ENCODE measurements around the gene ELOB. TPM values are rescaled to one million over a fixed set of nuclear protein-coding genes. Genes with fewer than 3 reads are reported as not detected.
A peak's percentile ranks its signal among the peaks of the same experiment; 100 is the strongest.

The ELOB gene
- 100 to 1,000 TPM; 361 to 887 TPM for polyA plus RNA-seq

DNA sequence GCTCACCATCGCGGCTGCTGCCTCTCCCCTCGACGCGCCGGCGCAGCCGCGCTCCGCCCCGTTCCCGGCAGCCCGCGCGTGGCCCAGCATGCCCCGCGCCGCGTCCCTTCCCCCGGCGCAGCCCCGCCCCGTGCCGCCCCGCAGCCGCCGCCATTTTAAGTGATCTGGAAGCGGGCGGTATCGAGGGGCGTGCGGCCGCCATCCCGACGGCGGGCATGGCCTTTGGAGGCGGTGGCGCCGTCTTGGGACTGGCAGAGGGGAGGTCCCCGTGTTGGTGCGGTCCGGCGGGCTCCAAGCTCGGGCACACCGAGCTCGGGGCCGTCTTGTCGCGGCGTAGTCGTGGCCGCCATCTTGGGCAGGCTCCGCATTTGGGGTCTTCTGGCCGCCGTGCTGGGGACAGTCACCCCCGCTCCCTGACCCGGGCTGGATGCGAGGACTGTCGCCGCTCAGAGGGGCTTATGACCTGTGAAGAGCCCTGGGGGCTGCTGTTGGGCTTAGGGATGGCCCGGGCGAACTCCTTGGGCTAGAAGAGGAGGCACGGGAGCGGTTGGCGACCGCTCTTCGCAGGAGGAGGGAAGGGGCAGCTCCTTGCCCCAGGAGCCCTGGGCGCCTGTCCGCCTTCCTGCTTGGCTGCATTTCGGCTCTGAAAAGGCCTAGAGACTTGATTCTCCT, at the start of gene ELOB:
Gene ELOB (minus strand): TSS at position 50 of the 672 bp plus-strand sequence. CDS start 41 bp downstream, at position 9.
- H3K27me3 ChIP-seq (ENCODE audit: control insufficient read depth in 1 of 2, insufficient read depth in 2 of 2, low read length in 2 of 2), result no peaks in the 10 kb centered on the region
- WGBS, 2 donors, result 1% methylated on average over 55 to 70 of the region's 70 CpGs
- peak within 1 kb of the TSS; percentile 98 to 99 for H3K27ac ChIP-seq (ENCODE audit: low read depth in 2 of 2, low read length in 1 of 2)
- H3K9me3 ChIP-seq (ENCODE audit: control insufficient read depth in 2 of 2, insufficient read depth in 1 of 2, low read depth in 1 of 2, low read length in 1 of 2), result no peaks in the 10 kb centered on the region
- H3K4me3 ChIP-seq (ENCODE audit: low read depth in 1 of 2, low read length in 2 of 2), result peak within 1 kb of the TSS; percentile 59 to 95
- peaks cover 0 to 18% of the 10 kb centered on the region in 2 donors for H3K36me3 ChIP-seq (ENCODE audit: control insufficient read depth in 2 of 2, insufficient read depth in 2 of 2, low read length in 1 of 2)
- peaks cover 7% of the 10 kb centered on the region in 2 donors for H3K4me1 ChIP-seq (ENCODE audit: control insufficient read depth in 2 of 2, insufficient read depth in 2 of 2, low read length in 1 of 2)

DNA sequence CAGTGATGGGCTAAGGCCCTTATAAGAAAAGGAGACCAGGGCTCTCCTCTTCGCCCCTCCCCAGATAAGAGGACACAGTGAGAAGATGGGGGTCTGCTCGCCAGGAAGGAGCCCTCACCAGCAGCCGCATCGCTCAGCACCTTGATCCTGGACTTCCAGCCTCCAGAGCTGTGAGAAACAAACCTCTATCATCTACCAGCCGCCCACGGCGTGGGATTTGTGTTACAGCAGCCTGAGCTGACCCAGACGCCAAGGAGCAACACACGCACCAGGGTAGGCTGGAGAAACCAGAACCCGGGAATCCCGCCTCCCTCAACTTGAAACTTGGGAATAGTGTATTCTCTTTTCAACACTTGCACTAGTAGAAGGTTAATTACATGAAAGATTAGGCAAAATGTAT, 48.8 kb upstream of the ELOB start:
- Histone ChIP-seq H3K27ac (ENCODE audit: low read depth in 2 of 2, low read length in 1 of 2) (no peak overlapping the region), H3K27me3 (ENCODE audit: control insufficient read depth in 1 of 2, insufficient read depth in 2 of 2, low read length in 2 of 2) (no peaks in the 10 kb centered on the region), H3K9me3 (ENCODE audit: control insufficient read depth in 2 of 2, insufficient read depth in 1 of 2, low read depth in 1 of 2, low read length in 1 of 2) (no peaks in the 10 kb centered on the region), H3K36me3 (ENCODE audit: control insufficient read depth in 2 of 2, insufficient read depth in 2 of 2, low read length in 1 of 2) (no peaks in the 10 kb centered on the region), H3K4me3 (ENCODE audit: low read depth in 1 of 2, low read length in 2 of 2) (no peak overlapping the region), H3K4me1 (ENCODE audit: control insufficient read depth in 2 of 2, insufficient read depth in 2 of 2, low read length in 1 of 2) (peaks cover 0 to 3% of the 10 kb centered on the region in 2 donors)
- whole genome bisulfite sequencing, 2 donors, result 81 to 82% methylated on average over 11 of the region's 11 CpGs

DNA sequence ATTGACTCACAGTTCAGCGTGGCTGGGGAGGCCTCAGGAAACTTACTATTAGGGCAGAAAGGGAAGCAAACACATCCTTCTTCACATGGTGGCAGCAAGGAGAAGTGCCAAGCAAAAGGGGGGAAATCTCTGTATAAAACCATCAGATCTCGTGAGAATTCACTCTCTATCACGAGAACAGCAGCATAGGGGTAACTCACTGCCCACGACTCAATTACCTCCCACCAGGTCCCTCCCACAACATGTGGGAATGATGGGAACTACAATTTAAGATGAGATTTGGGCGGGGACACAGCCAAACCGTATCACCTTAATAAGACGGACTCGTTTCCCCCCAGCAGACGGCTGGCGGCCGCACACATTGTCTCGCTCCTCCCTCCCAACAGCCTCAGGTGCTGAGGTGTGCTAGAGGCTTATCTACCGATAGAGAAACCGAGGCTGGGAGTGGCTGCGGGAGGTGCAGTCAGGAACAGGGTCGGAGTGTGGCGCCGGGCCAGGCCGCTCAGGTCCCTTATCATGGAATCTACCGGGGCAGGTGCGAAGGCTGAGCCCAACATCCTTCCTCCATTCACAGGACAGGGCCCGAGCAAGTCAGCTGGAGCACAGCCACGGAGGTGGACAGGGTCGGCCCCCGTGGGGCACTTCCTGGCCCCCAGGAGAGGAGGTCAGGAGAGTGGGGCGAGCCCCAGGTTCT, 48.1 kb upstream of the ELOB start:
- no peaks in the 10 kb centered on the region for H3K36me3 ChIP-seq (ENCODE audit: control insufficient read depth in 2 of 2, insufficient read depth in 2 of 2, low read length in 1 of 2)
- 73 to 79% methylated on average over 26 of the region's 26 CpGs for WGBS, 2 donors
- H3K4me3 ChIP-seq (ENCODE audit: low read depth in 1 of 2, low read length in 2 of 2), result no peak overlapping the region

DNA sequence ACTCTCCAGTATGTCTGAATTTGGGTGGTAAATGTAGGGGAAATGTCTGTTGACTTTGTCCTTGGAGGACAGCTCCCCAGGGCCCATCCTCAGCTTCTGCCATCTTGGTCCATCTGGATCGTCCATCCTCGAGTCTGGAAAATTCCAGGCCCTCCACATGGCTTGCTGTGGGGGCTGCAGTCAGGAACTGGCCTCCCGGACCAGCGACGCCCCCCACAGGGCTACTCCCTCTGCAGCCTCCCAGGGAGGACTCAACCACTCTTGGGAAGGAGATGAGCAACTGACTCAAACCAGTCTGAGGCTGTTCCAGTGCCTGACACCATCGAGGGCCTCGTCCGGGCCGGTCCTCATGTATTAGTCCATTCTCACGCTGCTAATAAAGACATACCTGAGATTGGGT, 47.5 kb upstream of the ELOB start:
- peaks cover 0 to 3% of the 10 kb centered on the region in 2 donors for H3K4me1 ChIP-seq (ENCODE audit: control insufficient read depth in 2 of 2, insufficient read depth in 2 of 2, low read length in 1 of 2)
- H3K27me3 ChIP-seq (ENCODE audit: control insufficient read depth in 1 of 2, insufficient read depth in 2 of 2, low read length in 2 of 2), result no peaks in the 10 kb centered on the region
- WGBS, 2 donors, result 81 to 85% methylated on average over 10 of the region's 10 CpGs
- H3K9me3 ChIP-seq (ENCODE audit: control insufficient read depth in 2 of 2, insufficient read depth in 1 of 2, low read depth in 1 of 2, low read length in 1 of 2), result no peaks in the 10 kb centered on the region
- no peak overlapping the region for H3K27ac ChIP-seq (ENCODE audit: low read depth in 2 of 2, low read length in 1 of 2)
- no peak overlapping the region for H3K4me3 ChIP-seq (ENCODE audit: low read depth in 1 of 2, low read length in 2 of 2)
- H3K36me3 ChIP-seq (ENCODE audit: control insufficient read depth in 2 of 2, insufficient read depth in 2 of 2, low read length in 1 of 2), result no peaks in the 10 kb centered on the region

More for the DNA sequence above, 48.1 kb upstream of the ELOB start:
- H3K27ac ChIP-seq (ENCODE audit: low read depth in 2 of 2, low read length in 1 of 2), result no peak overlapping the region
- no peaks in the 10 kb centered on the region for H3K9me3 ChIP-seq (ENCODE audit: control insufficient read depth in 2 of 2, insufficient read depth in 1 of 2, low read depth in 1 of 2, low read length in 1 of 2)
- no peaks in the 10 kb centered on the region for H3K27me3 ChIP-seq (ENCODE audit: control insufficient read depth in 1 of 2, insufficient read depth in 2 of 2, low read length in 2 of 2)
- peaks cover 0 to 3% of the 10 kb centered on the region in 2 donors for H3K4me1 ChIP-seq (ENCODE audit: control insufficient read depth in 2 of 2, insufficient read depth in 2 of 2, low read length in 1 of 2)

GRCh38 chr16:2822496-2822895, 45.4 kb upstream of the ELOB start:
- H3K4me3 ChIP-seq (ENCODE audit: low read depth in 1 of 2, low read length in 2 of 2), result no peak overlapping the region
- H3K4me1 ChIP-seq (ENCODE audit: control insufficient read depth in 2 of 2, insufficient read depth in 2 of 2, low read length in 1 of 2), result peaks cover 0 to 3% of the 10 kb centered on the region in 2 donors
- no peaks in the 10 kb centered on the region for H3K36me3 ChIP-seq (ENCODE audit: control insufficient read depth in 2 of 2, insufficient read depth in 2 of 2, low read length in 1 of 2)
- no peaks in the 10 kb centered on the region for H3K27me3 ChIP-seq (ENCODE audit: control insufficient read depth in 1 of 2, insufficient read depth in 2 of 2, low read length in 2 of 2)
- H3K9me3 ChIP-seq (ENCODE audit: control insufficient read depth in 2 of 2, insufficient read depth in 1 of 2, low read depth in 1 of 2, low read length in 1 of 2), result no peaks in the 10 kb centered on the region
- no peak overlapping the region for H3K27ac ChIP-seq (ENCODE audit: low read depth in 2 of 2, low read length in 1 of 2)
- WGBS, 2 donors, result 61 to 68% methylated on average over 4 of the region's 4 CpGs

DNA sequence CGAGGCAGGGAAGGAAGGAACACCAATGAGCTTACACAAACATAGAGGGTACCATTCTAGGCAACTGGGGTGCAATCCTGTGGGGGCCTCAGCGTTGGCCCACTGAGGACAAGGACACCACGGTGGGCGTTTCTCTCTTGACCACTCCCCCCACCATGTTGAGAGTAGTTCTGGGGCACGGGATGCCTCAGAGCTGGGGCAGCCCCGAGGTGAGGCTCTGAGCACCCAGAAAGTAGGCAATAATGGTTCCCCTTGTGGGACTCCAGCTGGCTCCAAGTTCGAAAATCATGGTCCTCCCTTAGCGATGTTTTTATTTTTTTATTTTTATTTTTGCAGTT, 45.0 kb upstream of the ELOB start:
- Histone ChIP-seq H3K27ac (ENCODE audit: low read depth in 2 of 2, low read length in 1 of 2) (no peak overlapping the region), H3K27me3 (ENCODE audit: control insufficient read depth in 1 of 2, insufficient read depth in 2 of 2, low read length in 2 of 2) (no peaks in the 10 kb centered on the region), H3K4me3 (ENCODE audit: low read depth in 1 of 2, low read length in 2 of 2) (no peak overlapping the region), H3K9me3 (ENCODE audit: control insufficient read depth in 2 of 2, insufficient read depth in 1 of 2, low read depth in 1 of 2, low read length in 1 of 2) (no peaks in the 10 kb centered on the region), H3K4me1 (ENCODE audit: control insufficient read depth in 2 of 2, insufficient read depth in 2 of 2, low read length in 1 of 2) (no peaks in the 10 kb centered on the region), H3K36me3 (ENCODE audit: control insufficient read depth in 2 of 2, insufficient read depth in 2 of 2, low read length in 1 of 2) (no peaks in the 10 kb centered on the region)
- 70% methylated on average over 8 of the region's 8 CpGs for WGBS, 2 donors

DNA sequence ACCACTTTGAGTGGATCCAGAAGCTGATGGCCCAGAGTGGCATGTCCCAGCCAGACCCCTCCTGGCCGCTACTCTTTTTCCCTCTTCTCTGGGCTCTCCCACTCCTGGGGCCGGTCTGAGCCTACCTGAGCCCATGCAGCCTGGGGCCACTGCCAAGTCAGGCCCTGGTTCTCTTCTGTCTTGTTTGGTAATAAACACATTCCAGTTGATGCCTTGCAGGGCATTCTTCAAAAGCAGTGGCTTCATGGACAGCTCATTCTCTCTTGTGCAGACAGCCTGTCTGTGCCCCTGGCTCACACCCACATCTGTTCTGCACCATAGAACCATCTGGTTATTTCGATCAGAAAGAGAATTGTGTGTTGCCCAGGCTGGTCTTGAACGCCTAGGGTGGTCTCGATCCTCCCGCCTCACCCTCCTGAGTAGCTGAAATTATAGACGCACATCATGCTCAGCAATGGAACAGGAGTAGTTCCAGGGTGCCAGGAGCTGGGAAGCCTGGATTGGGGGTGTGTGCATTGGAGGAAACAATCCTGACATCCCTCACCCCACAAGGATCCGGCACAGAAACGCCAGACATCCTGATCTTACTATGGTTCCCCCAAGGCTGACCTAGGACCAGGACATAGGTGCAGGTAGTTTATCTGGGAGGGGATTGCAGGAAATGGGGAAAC, 44.5 kb upstream of the ELOB start:
- H3K27ac ChIP-seq (ENCODE audit: low read depth in 2 of 2, low read length in 1 of 2), result no peak overlapping the region
- H3K27me3 ChIP-seq (ENCODE audit: control insufficient read depth in 1 of 2, insufficient read depth in 2 of 2, low read length in 2 of 2), result no peaks in the 10 kb centered on the region
- no peaks in the 10 kb centered on the region for H3K4me1 ChIP-seq (ENCODE audit: control insufficient read depth in 2 of 2, insufficient read depth in 2 of 2, low read length in 1 of 2)
- no peaks in the 10 kb centered on the region for H3K9me3 ChIP-seq (ENCODE audit: control insufficient read depth in 2 of 2, insufficient read depth in 1 of 2, low read depth in 1 of 2, low read length in 1 of 2)
- WGBS, 2 donors, result 81 to 82% methylated on average over 9 of the region's 9 CpGs
- H3K36me3 ChIP-seq (ENCODE audit: control insufficient read depth in 2 of 2, insufficient read depth in 2 of 2, low read length in 1 of 2), result no peaks in the 10 kb centered on the region
- no peak overlapping the region for H3K4me3 ChIP-seq (ENCODE audit: low read depth in 1 of 2, low read length in 2 of 2)

GRCh38 chr16:2820836-2821486, 43.9 kb upstream of the ELOB start:
- 73 to 76% methylated on average over 14 of the region's 14 CpGs for WGBS, 2 donors
- no peak overlapping the region for H3K27ac ChIP-seq (ENCODE audit: low read depth in 2 of 2, low read length in 1 of 2)
- H3K27me3 ChIP-seq (ENCODE audit: control insufficient read depth in 1 of 2, insufficient read depth in 2 of 2, low read length in 2 of 2), result no peaks in the 10 kb centered on the region
- H3K36me3 ChIP-seq (ENCODE audit: control insufficient read depth in 2 of 2, insufficient read depth in 2 of 2, low read length in 1 of 2), result no peaks in the 10 kb centered on the region
- H3K4me3 ChIP-seq (ENCODE audit: low read depth in 1 of 2, low read length in 2 of 2), result no peak overlapping the region
- no peaks in the 10 kb centered on the region for H3K4me1 ChIP-seq (ENCODE audit: control insufficient read depth in 2 of 2, insufficient read depth in 2 of 2, low read length in 1 of 2)
- no peaks in the 10 kb centered on the region for H3K9me3 ChIP-seq (ENCODE audit: control insufficient read depth in 2 of 2, insufficient read depth in 1 of 2, low read depth in 1 of 2, low read length in 1 of 2)

- H3K4me3 ChIP-seq (ENCODE audit: low read depth in 1 of 2, low read length in 2 of 2), result no peak overlapping the region
- no peaks in the 10 kb centered on the region for H3K27me3 ChIP-seq (ENCODE audit: control insufficient read depth in 1 of 2, insufficient read depth in 2 of 2, low read length in 2 of 2)
- 68 to 72% methylated on average over 17 of the region's 17 CpGs for WGBS, 2 donors
- no peaks in the 10 kb centered on the region for H3K4me1 ChIP-seq (ENCODE audit: control insufficient read depth in 2 of 2, insufficient read depth in 2 of 2, low read length in 1 of 2)
- no peak overlapping the region for H3K27ac ChIP-seq (ENCODE audit: low read depth in 2 of 2, low read length in 1 of 2)
- H3K9me3 ChIP-seq (ENCODE audit: control insufficient read depth in 2 of 2, insufficient read depth in 1 of 2, low read depth in 1 of 2, low read length in 1 of 2), result no peaks in the 10 kb centered on the region
- no peaks in the 10 kb centered on the region for H3K36me3 ChIP-seq (ENCODE audit: control insufficient read depth in 2 of 2, insufficient read depth in 2 of 2, low read length in 1 of 2)
Observed at GRCh38 chr16:2819939-2820835, 43.1 kb upstream of the ELOB start.
